Measurements from ENCODE around the gene WDR31. TPM values are rescaled to one million over a fixed set of nuclear protein-coding genes. Genes with fewer than 3 reads are reported as not detected.

WDR31 gene
- total RNA-seq, 1 donor from 2014 or later, result 1.6 TPM

DNA sequence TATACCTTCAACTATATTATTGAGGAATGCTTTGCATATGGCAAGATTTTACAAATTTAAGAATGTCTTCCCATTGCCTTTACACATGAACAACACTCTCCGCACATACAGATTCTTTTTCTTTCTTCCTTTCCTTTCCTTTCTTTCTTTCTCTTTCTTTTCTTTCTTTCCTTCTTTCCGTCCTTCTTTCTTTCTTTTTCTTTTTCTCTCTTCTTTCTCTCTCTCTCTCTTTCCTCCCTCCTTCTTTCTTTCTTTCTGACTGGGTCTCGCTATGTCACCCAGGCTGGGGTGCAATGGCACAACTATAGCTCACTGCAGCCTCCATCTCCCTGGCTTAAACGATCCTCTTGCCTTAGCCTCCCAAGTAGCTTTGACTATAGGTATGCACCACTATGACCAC is 13.8 kb downstream of the WDR31 start:
- no peaks in the 10 kb centered on the region for H3K9me3 ChIP-seq (ENCODE audit: insufficient read depth, low read depth, low read length)
- peaks cover 3% of the 10 kb centered on the region for H3K36me3 Mint-ChIP-seq (ENCODE audit: low read depth, unreplicated experiment)
- no peak overlapping the region for H3K9ac ChIP-seq (ENCODE audit: low read length)
- H3K27me3 ChIP-seq (ENCODE audit: insufficient read depth, low read length), result no peaks in the 10 kb centered on the region
- no peaks in the 10 kb centered on the region for H3K36me3 ChIP-seq (ENCODE audit: insufficient read depth, low read length)
- H3K4me1 Mint-ChIP-seq (ENCODE audit: low read depth, unreplicated experiment), result no peaks in the 10 kb centered on the region
- H3K27ac ChIP-seq (ENCODE audit: low read depth, low read length), result no peak overlapping the region
- H3K79me2 ChIP-seq (ENCODE audit: insufficient read depth, low read length), result no peaks in the 10 kb centered on the region
- no peak for FAIRE-seq
- no peaks in the 10 kb centered on the region for H3K9me3 Mint-ChIP-seq (ENCODE audit: unreplicated experiment)
- H3K27ac Mint-ChIP-seq (ENCODE audit: unreplicated experiment), result no peak overlapping the region
- no peaks in the 10 kb centered on the region for H3K4me1 ChIP-seq (ENCODE audit: insufficient read depth, low read length)
- H4K20me1 ChIP-seq (ENCODE audit: insufficient read depth, low read length), result no peaks in the 10 kb centered on the region
- H3K4me3 Mint-ChIP-seq (ENCODE audit: unreplicated experiment), result no peak overlapping the region
- H3K4me2 ChIP-seq (ENCODE audit: low read length), result no peak overlapping the region
- peaks cover 4% of the 10 kb centered on the region for H3K27me3 Mint-ChIP-seq (ENCODE audit: low read depth, unreplicated experiment)
- H3K4me3 ChIP-seq (ENCODE audit: insufficient read depth, low read depth, low read length), result no peak overlapping the region
- TF ChIP-seq, protein P1, sequence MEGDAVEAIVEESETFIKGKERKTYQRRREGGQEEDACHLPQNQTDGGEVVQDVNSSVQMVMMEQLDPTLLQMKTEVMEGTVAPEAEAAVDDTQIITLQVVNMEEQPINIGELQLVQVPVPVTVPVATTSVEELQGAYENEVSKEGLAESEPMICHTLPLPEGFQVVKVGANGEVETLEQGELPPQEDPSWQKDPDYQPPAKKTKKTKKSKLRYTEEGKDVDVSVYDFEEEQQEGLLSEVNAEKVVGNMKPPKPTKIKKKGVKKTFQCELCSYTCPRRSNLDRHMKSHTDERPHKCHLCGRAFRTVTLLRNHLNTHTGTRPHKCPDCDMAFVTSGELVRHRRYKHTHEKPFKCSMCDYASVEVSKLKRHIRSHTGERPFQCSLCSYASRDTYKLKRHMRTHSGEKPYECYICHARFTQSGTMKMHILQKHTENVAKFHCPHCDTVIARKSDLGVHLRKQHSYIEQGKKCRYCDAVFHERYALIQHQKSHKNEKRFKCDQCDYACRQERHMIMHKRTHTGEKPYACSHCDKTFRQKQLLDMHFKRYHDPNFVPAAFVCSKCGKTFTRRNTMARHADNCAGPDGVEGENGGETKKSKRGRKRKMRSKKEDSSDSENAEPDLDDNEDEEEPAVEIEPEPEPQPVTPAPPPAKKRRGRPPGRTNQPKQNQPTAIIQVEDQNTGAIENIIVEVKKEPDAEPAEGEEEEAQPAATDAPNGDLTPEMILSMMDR (IDR thresholded peaks at IDR 0.05; ENCODE audit: insufficient read depth, low read depth, low read length), result no peak
- TF ChIP-seq EZH2 (IDR thresholded peaks at IDR 0.05; ENCODE audit: insufficient read depth, low read length), result no peak
- H2AFZ ChIP-seq (ENCODE audit: low read depth, low read length), result no peak overlapping the region
- no peak for DNase-seq (ENCODE audit: low read depth)

DNA sequence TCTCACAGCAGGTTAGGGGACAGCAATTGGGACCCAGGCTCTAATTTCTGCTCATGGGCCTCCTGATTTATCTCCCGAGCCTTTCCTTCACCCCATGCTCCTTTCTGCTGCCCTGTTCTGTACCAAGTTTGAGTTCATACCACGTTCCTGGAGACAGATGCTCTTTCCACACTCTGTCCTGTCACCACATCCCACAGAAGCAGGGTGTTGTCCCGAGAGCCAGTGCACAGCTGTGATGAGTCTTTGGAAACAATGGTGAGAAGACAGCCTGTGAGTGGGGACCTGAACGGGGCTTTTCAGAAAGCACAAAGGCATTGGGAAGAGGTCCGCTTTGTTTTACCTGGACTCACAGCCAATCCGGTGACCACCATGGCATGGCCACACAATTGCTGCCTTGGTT is 17.4 kb downstream of the WDR31 start:
- Histone ChIP-seq H3K27me3 (ENCODE audit: insufficient read depth, low read length) (no peaks in the 10 kb centered on the region), H3K4me3 (ENCODE audit: insufficient read depth, low read depth, low read length) (no peak overlapping the region), H2AFZ (ENCODE audit: low read depth, low read length) (no peak overlapping the region), H3K27ac (ENCODE audit: low read depth, low read length) (no peak overlapping the region), H3K4me1 (ENCODE audit: insufficient read depth, low read length) (no peaks in the 10 kb centered on the region), H3K9me3 (ENCODE audit: insufficient read depth, low read depth, low read length) (no peaks in the 10 kb centered on the region), H3K36me3 (ENCODE audit: insufficient read depth, low read length) (no peaks in the 10 kb centered on the region), H3K9ac (ENCODE audit: low read length) (no peak overlapping the region), H4K20me1 (ENCODE audit: insufficient read depth, low read length) (no peaks in the 10 kb centered on the region), H3K4me2 (ENCODE audit: low read length) (no peak overlapping the region), H3K79me2 (ENCODE audit: insufficient read depth, low read length) (no peaks in the 10 kb centered on the region)
- Mint-ChIP-seq H3K9me3 (ENCODE audit: unreplicated experiment) (peaks cover 6% of the 10 kb centered on the region), H3K4me3 (ENCODE audit: unreplicated experiment) (no peak overlapping the region), H3K27ac (ENCODE audit: unreplicated experiment) (no peak overlapping the region), H3K36me3 (ENCODE audit: low read depth, unreplicated experiment) (peaks cover 4% of the 10 kb centered on the region), H3K4me1 (ENCODE audit: low read depth, unreplicated experiment) (no peaks in the 10 kb centered on the region), H3K27me3 (ENCODE audit: low read depth, unreplicated experiment) (peaks cover 7% of the 10 kb centered on the region)
- no peak for TF ChIP-seq EZH2 (IDR thresholded peaks at IDR 0.05; ENCODE audit: insufficient read depth, low read length)
- TF ChIP-seq, protein P1 (IDR thresholded peaks at IDR 0.05; ENCODE audit: insufficient read depth, low read depth, low read length), result no peak
- FAIRE-seq (no peak), DNase-seq (ENCODE audit: low read depth) (no peak)

DNA sequence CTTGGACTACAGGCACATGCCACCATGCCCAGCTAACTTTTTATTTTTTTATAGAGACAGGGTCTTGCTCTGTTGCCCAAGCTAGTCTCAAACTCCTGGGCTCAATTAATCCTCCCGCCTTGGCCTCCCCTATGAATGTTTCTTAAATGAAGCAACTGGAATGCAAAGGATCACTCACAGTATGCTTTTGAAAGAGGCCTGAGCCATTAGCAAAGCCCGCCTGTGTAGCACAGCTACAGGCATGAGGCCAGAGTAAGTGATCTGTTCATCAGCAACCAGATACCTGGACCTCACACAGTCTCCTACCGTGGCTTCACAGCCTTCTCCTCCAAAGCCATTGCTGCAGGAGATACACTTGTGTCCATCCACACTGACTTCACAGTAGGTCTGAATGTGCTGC is 20.0 kb downstream of the WDR31 start:
- Histone ChIP-seq H3K27me3 (ENCODE audit: insufficient read depth, low read length) (no peaks in the 10 kb centered on the region), H3K4me1 (ENCODE audit: insufficient read depth, low read length) (no peaks in the 10 kb centered on the region), H2AFZ (ENCODE audit: low read depth, low read length) (no peak overlapping the region), H4K20me1 (ENCODE audit: insufficient read depth, low read length) (no peaks in the 10 kb centered on the region), H3K9me3 (ENCODE audit: insufficient read depth, low read depth, low read length) (no peaks in the 10 kb centered on the region), H3K4me3 (ENCODE audit: insufficient read depth, low read depth, low read length) (no peak overlapping the region), H3K27ac (ENCODE audit: low read depth, low read length) (no peak overlapping the region), H3K79me2 (ENCODE audit: insufficient read depth, low read length) (no peaks in the 10 kb centered on the region), H3K4me2 (ENCODE audit: low read length) (no peak overlapping the region), H3K9ac (ENCODE audit: low read length) (no peak overlapping the region), H3K36me3 (ENCODE audit: insufficient read depth, low read length) (no peaks in the 10 kb centered on the region)
- peaks cover 7% of the 10 kb centered on the region for H3K36me3 Mint-ChIP-seq (ENCODE audit: low read depth, unreplicated experiment)
- H3K4me1 Mint-ChIP-seq (ENCODE audit: low read depth, unreplicated experiment), result no peaks in the 10 kb centered on the region
- DNase-seq (ENCODE audit: low read depth), result no peak
- TF ChIP-seq EZH2 (IDR thresholded peaks at IDR 0.05; ENCODE audit: insufficient read depth, low read length), result no peak
- TF ChIP-seq, protein P1 (IDR thresholded peaks at IDR 0.05; ENCODE audit: insufficient read depth, low read depth, low read length), result no peak
- H3K4me3 Mint-ChIP-seq (ENCODE audit: unreplicated experiment), result no peak overlapping the region
- H3K9me3 Mint-ChIP-seq (ENCODE audit: unreplicated experiment), result peaks cover 6% of the 10 kb centered on the region
- FAIRE-seq, result no peak
- H3K27ac Mint-ChIP-seq (ENCODE audit: unreplicated experiment), result no peak overlapping the region
- H3K27me3 Mint-ChIP-seq (ENCODE audit: low read depth, unreplicated experiment), result peaks cover 15% of the 10 kb centered on the region

Measured in astrocyte (in vitro differentiated cells and primary cell).